Activated CD4-positive, CD25-positive, alpha-beta regulatory T cell treated with anti-CD3 and anti-CD28 coated beads, Interleukin-2, amount 50 U/mL, for 24 hours (primary cell): ENCODE measurements around the gene SYNE4.
A peak's percentile ranks its signal among the peaks of the same experiment; 100 is the strongest.

Experiments
- ATAC-seq, 2 donors: fragments of 150-1000 bp; cut with Tn5 transposase; one replicate each; pipeline ENCODE4 v1.10.0; 2021; ENCODE audit warnings: mild to moderate bottlenecking in 1 of 2, moderate library complexity in 1 of 2

SYNE4 gene

GRCh38 chr19:36025541-36025940 lies 16.9 kb upstream of the SYNE4 start:
- no peak for ATAC-seq

GRCh38 chr19:36023432-36023831 lies 14.8 kb upstream of the SYNE4 start:
- no peak for ATAC-seq

- no peak for ATAC-seq
These were observed 10.6 kb upstream of the SYNE4 start for GRCh38 chr19:36019061-36019670.

- ATAC-seq, result peak; percentile 97 to 99
These were observed 5.7 kb upstream of the SYNE4 start, which contains the start of gene ALKBH6 for GRCh38 chr19:36014012-36014924. TSS of gene ALKBH6 (minus strand) at chr19:36014213. CDS start at chr19:36013397, 816 bp downstream.

GRCh38 chr19:36013280-36014011 lies 4.8 kb upstream of the SYNE4 start:
- ATAC-seq, result no peak

GRCh38 chr19:36010402-36010801 lies 1.8 kb upstream of the SYNE4 start:
- no peak for ATAC-seq

- no peak for ATAC-seq
These were observed 1.2 kb upstream of the SYNE4 start for GRCh38 chr19:36009633-36010379.

GRCh38 chr19:36009220-36009619 lies 607 bp upstream of the SYNE4 start:
- peak in 1 of 2 donors; percentile 21 for ATAC-seq

GRCh38 chr19:36006955-36007354 lies 1.7 kb downstream of the SYNE4 start:
- no peak for ATAC-seq

- no peak for ATAC-seq
These were observed 5.3 kb downstream of the SYNE4 start for GRCh38 chr19:36003284-36003683.

GRCh38 chr19:36001605-36002004 lies 7.0 kb downstream of the SYNE4 start:
- no peak for ATAC-seq

GRCh38 chr19:35996777-35997176 lies 11.8 kb downstream of the SYNE4 start:
- no peak for ATAC-seq

GRCh38 chr19:35995048-35995993 lies 13.3 kb downstream of the SYNE4 start, which contains the start of gene SDHAF1:
TSS of gene SDHAF1 (plus strand) at chr19:35995188. CDS start at chr19:35995275, 87 bp downstream.
- ATAC-seq, result peak; percentile 92

GRCh38 chr19:35993923-35994598 lies 14.6 kb downstream of the SYNE4 start:
- ATAC-seq, result no peak

- ATAC-seq, result no peak
These were observed 15.5 kb downstream of the SYNE4 start for GRCh38 chr19:35992907-35993765.

GRCh38 chr19:35991731-35992450 lies 16.7 kb downstream of the SYNE4 start:
- ATAC-seq, result no peak

GRCh38 chr19:35990771-35991730 lies 17.6 kb downstream of the SYNE4 start:
- no peak for ATAC-seq

- no peak for ATAC-seq
These were observed 18.5 kb downstream of the SYNE4 start for GRCh38 chr19:35990156-35990555.
